K562 (cell line): Measurements from ENCODE around the gene RSBN1L. TPM values are rescaled to one million over a fixed set of nuclear protein-coding genes. Genes with fewer than 3 reads are reported as not detected.

Source experiments
- ATAC-seq: fragments of 200-7000 bp; cut with Tn5 transposase; 3 replicates; pipeline ENCODE4 v1.9.1; 2020; ENCODE audit warnings: moderate library complexity
- BruUV-seq: library from RNA; stranded (reverse); fragments of 400-500 nt; replicated peaks from 2 replicates; lab custom pipeline; 2021; lab: Mats Ljungman, UMichigan
- CTCF ChIA-PET: fragments of 300-600 bp; formaldehyde crosslinking; extraction: SDS; loops from one replicate; lab custom pipeline; 2021; ENCODE audit warnings: low intra/inter-chr PET ratio; lab: Yijun Ruan, JAX
- POLR2A ChIA-PET: fragments of 300-600, 350-650 bp; sonication (Branson Sonifier 250); formaldehyde crosslinking; extraction: SDS; loops from one replicate; lab custom pipeline; 2021; ENCODE audit warnings: antibody characterized with exemption, inconsistent platforms; lab: Yijun Ruan, JAX
- DNase-seq, 4 experiments: peaks; one replicate each; pipeline versions ENCODE4 v3.0.0 to v3.0.0-alpha.2; 2011 to 2018; ENCODE audit warnings: low spot score in 3 of 4, mixed read lengths in 3 of 4; ENCODE audit errors: extremely low read depth in 1 of 4
- FAIRE-seq: peaks from 2 replicates; lab custom pipeline; 2011; peaks lifted over from hg19 to GRCh38; lab: Jason Lieb, UNC
- H2AFZ ChIP-seq: 2 replicates; pipeline ENCODE4 v1.6.0; 2011; ENCODE audit warnings: low read depth, low read length, control low read depth, inconsistent platforms
- H3K27ac ChIP-seq: fragments of 200-600 bp; 3 replicates; pipeline ENCODE4 v1.8.0; 2011; ENCODE audit warnings: low read depth, mild to moderate bottlenecking, control low read depth, inconsistent platforms, low read length, moderate library complexity, mixed read lengths; ENCODE audit errors: extremely low read depth
- H3K27me3 ChIP-seq, 2 experiments: fragments of 300-600 bp in 1 of 2; 2 replicates in 1 of 2; 3 replicates in 1 of 2; pipeline versions ENCODE4 v1.6.0 to v1.8.0; 2011; ENCODE audit warnings: inconsistent platforms in 2 of 2, low read length in 2 of 2, mild to moderate bottlenecking in 1 of 2, mixed read lengths in 1 of 2, moderate library complexity in 1 of 2; ENCODE audit not compliant: control insufficient read depth in 2 of 2, insufficient read depth in 2 of 2
- H3K36me3 ChIP-seq: fragments of 300-600 bp; 3 replicates; pipeline ENCODE4 v1.8.0; 2011; ENCODE audit warnings: mild to moderate bottlenecking, low read length, inconsistent platforms; ENCODE audit not compliant: control insufficient read depth, insufficient read depth
- H3K4me1 ChIP-seq, 2 experiments: fragments of 200-600 bp in 1 of 2; replicated peaks in 1 of 2; 2 replicates in 1 of 2; 3 replicates in 1 of 2; pipeline versions ENCODE4 v1.5.1 to v1.8.0; 2011; ENCODE audit warnings: inconsistent platforms in 2 of 2, low read length in 2 of 2, mild to moderate bottlenecking in 1 of 2, mixed read lengths in 1 of 2, moderate library complexity in 1 of 2; ENCODE audit not compliant: control insufficient read depth in 2 of 2, insufficient read depth in 2 of 2
- H3K4me2 ChIP-seq: 2 replicates; pipeline ENCODE4 v1.6.1; 2011; ENCODE audit warnings: low read length, control low read depth, inconsistent platforms, mixed read lengths; ENCODE audit not compliant: insufficient read depth
- H3K4me3 ChIP-seq: fragments of 200-600 bp; sonication (generic), shearing (Covaris generic); 2 replicates; pipeline ENCODE4 v1.5.1; 2016; ENCODE audit warnings: control low read depth, inconsistent platforms
- H3K79me2 ChIP-seq: fragments of 200-600 bp; 3 replicates; pipeline ENCODE4 v1.8.0; 2011; ENCODE audit warnings: low read length, inconsistent platforms; ENCODE audit not compliant: control insufficient read depth, insufficient read depth
- H3K9ac ChIP-seq, 2 experiments: 2 replicates each; pipeline versions ENCODE4 v1.6.0 to v1.6.1; 2011; ENCODE audit warnings: low read depth in 2 of 2, low read length in 2 of 2, control low read depth in 1 of 2, inconsistent platforms in 1 of 2, mild to moderate bottlenecking in 1 of 2, mixed read lengths in 1 of 2; ENCODE audit not compliant: insufficient read depth in 1 of 2
- H3K9me1 ChIP-seq: one replicate; pipeline ENCODE4 v1.6.0; 2011; ENCODE audit warnings: inconsistent platforms, mild to moderate bottlenecking, low read length, moderate library complexity; ENCODE audit not compliant: control insufficient read depth, insufficient read depth
- H3K9me3 ChIP-seq: replicated peaks from 2 replicates; pipeline ENCODE4 v1.5.1; 2011; ENCODE audit warnings: low read depth, low read length, inconsistent platforms; ENCODE audit not compliant: control insufficient read depth, insufficient read depth
- H4K20me1 ChIP-seq: replicated peaks from 2 replicates; pipeline ENCODE4 v1.6.1; 2011; ENCODE audit warnings: low read length, inconsistent platforms, mixed read lengths; ENCODE audit not compliant: control insufficient read depth, insufficient read depth
- GTF2A2 ChIP-seq: IDR thresholded peaks from 2 replicates; pipeline ENCODE4 v1.6.1; 2016; ENCODE audit warnings: mild to moderate bottlenecking, missing genetic modification characterization, missing compliant biosample characterization
- HDAC1 ChIP-seq, 2 experiments: fragments of 450-650 bp; IDR thresholded peaks; 2 replicates each; pipeline ENCODE4 v1.6.1; 2016 to 2017; ENCODE audit warnings: inconsistent platforms in 1 of 2, mild to moderate bottlenecking in 1 of 2, moderate library complexity in 1 of 2
- JUNB ChIP-seq: fragments of 450-650 bp; formaldehyde crosslinking; conservative IDR thresholded peaks from 2 replicates; pipeline ENCODE4 v1.4.0; 2020; ENCODE audit warnings: mild to moderate bottlenecking
- KAT2B ChIP-seq: IDR thresholded peaks from one replicate; pipeline ENCODE4 v1.6.1; 2012; ENCODE audit warnings: low read depth, mild to moderate bottlenecking, control low read depth, inconsistent platforms, low read length, moderate library complexity
- LARP7 ChIP-seq: fragments of 450-650 bp; IDR thresholded peaks from 2 replicates; pipeline ENCODE4 v1.6.1; 2016
- LEF1 ChIP-seq: fragments of 450-650 bp; IDR thresholded peaks from 2 replicates; pipeline ENCODE4 v1.6.1; 2016; ENCODE audit warnings: mild to moderate bottlenecking
- NFIX ChIP-seq: fragments of 250-450 bp; sonication (Bioruptor Pico); IDR thresholded peaks from 2 replicates; pipeline ENCODE4 v1.4.0; 2020; ENCODE audit warnings: low read depth, mild to moderate bottlenecking, moderate library complexity
- RB1 ChIP-seq: fragments of 450-650 bp; IDR thresholded peaks from 2 replicates; pipeline ENCODE4 v1.6.1; 2017; ENCODE audit warnings: low read depth, mild to moderate bottlenecking
- RNF2 ChIP-seq: sonication (generic); IDR thresholded peaks from 2 replicates; pipeline ENCODE4 v1.6.1; 2016
- SRSF3 ChIP-seq: fragments of 200-400 bp; formaldehyde crosslinking; IDR thresholded peaks from 2 replicates; pipeline ENCODE4 v1.6.1; 2016; ENCODE audit warnings: mild to moderate bottlenecking, low read length, moderate library complexity; ENCODE audit not compliant: insufficient read depth
- THRA ChIP-seq: fragments of 450-650 bp; IDR thresholded peaks from 2 replicates; pipeline ENCODE4 v1.6.1; 2017; ENCODE audit warnings: mild to moderate bottlenecking, moderate library complexity
- ZNF780A ChIP-seq: fragments of 250-450 bp; sonication (Bioruptor Pico); IDR thresholded peaks from 2 replicates; pipeline ENCODE4 v1.5.0; 2021; ENCODE audit warnings: mild to moderate bottlenecking
- ZNF79 ChIP-seq: fragments of 250-450 bp; sonication (Bioruptor Pico); IDR thresholded peaks from 2 replicates; pipeline ENCODE4 v1.4.0; 2020; ENCODE audit warnings: low read depth, mild to moderate bottlenecking, moderate library complexity
- WGBS: fragments of 100-300 bp; shearing (Covaris generic); methylation state at CpG from one replicate; pipeline ENCODE4 v1.1.6; 2016; ENCODE audit warnings: low coverage, mixed read lengths; ENCODE audit not compliant: insufficient coverage; ENCODE audit errors: missing lambda C conversion rate; 5-methylcytosine and 5-hydroxymethylcytosine counted together
- in situ Hi-C: fragments of 300-500 bp; cut with MboI; formaldehyde crosslinking; loops from 4 replicates; pipeline ENCODE4 v1.15.0; 2018; ENCODE audit warnings: inconsistent platforms, mixed read lengths
- intact Hi-C: fragments of 100-400 bp; cut with micrococcal nuclease; formaldehyde crosslinking; loops from 2 replicates; pipeline ENCODE4 v1.14.2; 2022
- polyA plus RNA-seq, 8 experiments: library from polyadenylated mRNA; depleted of rRNA in 4 of 8; stranded (reverse) in 5 of 8; unstranded in 3 of 8; fragments of >200 nt; fragmentation: Nextera tagmentation in 2 of 8; fragmentation: Illumina TruSeq in 1 of 8; extraction: Ambion mirVana in 2 of 8; extraction: Trizol in 1 of 8; gene quantifications; 2 replicates each; pipeline versions ENCODE4 v1.2.1 to v1.2.3, GENCODE V29; 2011 to 2014; ENCODE audit warnings: inconsistent platforms in 1 of 8, missing spikeins in 1 of 8
- total RNA-seq, 7 experiments: library from RNA; depleted of rRNA in 6 of 7; stranded (reverse); fragments of >200 nt in 6 of 7; fragmentation: Illumina TruSeq in 2 of 7; extraction: Trizol in 2 of 7; gene quantifications; 2 replicates each; pipeline versions ENCODE4 v1.2.1 to v1.2.3, GENCODE V29; 2011 to 2021; ENCODE audit warnings: low replicate concordance in 1 of 7
- TF ChIP-seq, protein P1 (sequence below), 2 experiments: fragments of 450-650 bp; conservative IDR thresholded peaks; 2 replicates each; pipeline ENCODE4 v1.6.1; 2017; ENCODE audit warnings: mild to moderate bottlenecking in 2 of 2, moderate library complexity in 2 of 2
- TF ChIP-seq, protein P2 (sequence below): fragments of 150-350 bp; conservative IDR thresholded peaks from 2 replicates; pipeline ENCODE4 v1.6.1; 2014; ENCODE audit warnings: low read length

Gene RSBN1L
- total and polyA plus RNA-seq, 9 of the 15 experiments (the other 6 are each of a cell fraction or from before 2014, with no cell fraction given): 6.2 to 35.2 (median 20.1) TPM

- H3K4me2 ChIP-seq: peak overlapping the region; percentile 87
- peak overlapping the region; percentile 89 to 100 for H3K9ac ChIP-seq
- BruUV-seq: no TSS peak
- H4K20me1 ChIP-seq: peaks cover 17% of the 10 kb centered on the region; the same call in 1 of the 2 replicates
- 1% methylated on average over 40 of the region's 67 CpGs for WGBS
- ChIA-PET POLR2A (interaction anchor here (0.7 to 3.2 kb wide), 12 partner anchors 8 to 369 kb away, joined by 3 to 16 read pairs (median 4); no protein-coding TSS in a partner anchor), CTCF (interaction anchor here (1.5 kb wide), 1 partner anchor 62 kb away, joined by 3 read pairs; no protein-coding TSS in a partner anchor)
- H3K9me1 ChIP-seq: no peaks in the 10 kb centered on the region
- H3K4me3 ChIP-seq: peak overlapping the region; percentile 93
- no peaks in the 10 kb centered on the region for H3K27me3 ChIP-seq
- peak overlapping the region; percentile 88 for H3K27ac ChIP-seq
- peaks cover 13 to 19% of the 10 kb centered on the region in 2 experiments; a peak in 4 of 5 replicates for H3K4me1 ChIP-seq
- peaks cover 94% of the 10 kb centered on the region for H3K79me2 ChIP-seq
- no peaks in the 10 kb centered on the region for H3K9me3 ChIP-seq
- in situ Hi-C loops (no loop called here), intact Hi-C loops (loop anchor here (2.0 to 5.0 kb wide), 4 partner anchors 35 to 205 kb away; partner anchors contain the start of gene PTPN12)
- H2AFZ ChIP-seq: peak overlapping the region; percentile 97
- ATAC-seq (peak; percentile 63), FAIRE-seq (peak; percentile 46), DNase-seq (peak; percentile 63 to 77 (median 70))
- peaks cover 21% of the 10 kb centered on the region for H3K36me3 ChIP-seq
- TF ChIP-seq, protein P1, sequence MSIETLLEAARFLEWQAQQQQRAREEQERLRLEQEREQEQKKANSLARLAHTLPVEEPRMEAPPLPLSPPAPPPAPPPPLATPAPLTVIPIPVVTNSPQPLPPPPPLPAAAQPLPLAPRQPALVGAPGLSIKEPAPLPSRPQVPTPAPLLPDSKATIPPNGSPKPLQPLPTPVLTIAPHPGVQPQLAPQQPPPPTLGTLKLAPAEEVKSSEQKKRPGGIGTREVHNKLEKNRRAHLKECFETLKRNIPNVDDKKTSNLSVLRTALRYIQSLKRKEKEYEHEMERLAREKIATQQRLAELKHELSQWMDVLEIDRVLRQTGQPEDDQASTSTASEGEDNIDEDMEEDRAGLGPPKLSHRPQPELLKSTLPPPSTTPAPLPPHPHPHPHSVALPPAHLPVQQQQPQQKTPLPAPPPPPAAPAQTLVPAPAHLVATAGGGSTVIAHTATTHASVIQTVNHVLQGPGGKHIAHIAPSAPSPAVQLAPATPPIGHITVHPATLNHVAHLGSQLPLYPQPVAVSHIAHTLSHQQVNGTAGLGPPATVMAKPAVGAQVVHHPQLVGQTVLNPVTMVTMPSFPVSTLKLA (conservative IDR thresholded peaks at IDR 0.05): peak in 1 of 2 experiments; percentile 65; a peak in 3 of 4 replicates
- TF ChIP-seq ZNF79 (CRISPR knock-in tag) (no peak), LEF1 (no peak; the same call in 1 of the 2 replicates), RNF2 (no peak), KAT2B (no peak), GTF2A2 (no peak), ZNF780A (no peak), LARP7 (no peak), HDAC1 (IDR thresholded peaks at IDR 0.05) (no peak; a peak in 2 of 4 replicates), JUNB (CRISPR knock-in tag) (no peak), RB1 (no peak; the same call in 1 of the 2 replicates), SRSF3 (no peak), THRA (no peak), NFIX (CRISPR knock-in tag) (no peak)
- TF ChIP-seq, protein P2, sequence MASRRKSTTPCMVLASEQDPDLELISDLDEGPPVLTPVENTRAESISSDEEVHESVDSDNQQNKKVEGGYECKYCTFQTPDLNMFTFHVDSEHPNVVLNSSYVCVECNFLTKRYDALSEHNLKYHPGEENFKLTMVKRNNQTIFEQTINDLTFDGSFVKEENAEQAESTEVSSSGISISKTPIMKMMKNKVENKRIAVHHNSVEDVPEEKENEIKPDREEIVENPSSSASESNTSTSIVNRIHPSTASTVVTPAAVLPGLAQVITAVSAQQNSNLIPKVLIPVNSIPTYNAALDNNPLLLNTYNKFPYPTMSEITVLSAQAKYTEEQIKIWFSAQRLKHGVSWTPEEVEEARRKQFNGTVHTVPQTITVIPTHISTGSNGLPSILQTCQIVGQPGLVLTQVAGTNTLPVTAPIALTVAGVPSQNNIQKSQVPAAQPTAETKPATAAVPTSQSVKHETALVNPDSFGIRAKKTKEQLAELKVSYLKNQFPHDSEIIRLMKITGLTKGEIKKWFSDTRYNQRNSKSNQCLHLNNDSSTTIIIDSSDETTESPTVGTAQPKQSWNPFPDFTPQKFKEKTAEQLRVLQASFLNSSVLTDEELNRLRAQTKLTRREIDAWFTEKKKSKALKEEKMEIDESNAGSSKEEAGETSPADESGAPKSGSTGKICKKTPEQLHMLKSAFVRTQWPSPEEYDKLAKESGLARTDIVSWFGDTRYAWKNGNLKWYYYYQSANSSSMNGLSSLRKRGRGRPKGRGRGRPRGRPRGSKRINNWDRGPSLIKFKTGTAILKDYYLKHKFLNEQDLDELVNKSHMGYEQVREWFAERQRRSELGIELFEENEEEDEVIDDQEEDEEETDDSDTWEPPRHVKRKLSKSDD: no peak
Observed at GRCh38 chr7:77696643-77697534, 630 bp downstream of the RSBN1L start.
